ENCODE measurements around the gene LMF1.

The LMF1 gene

GRCh38 chr16:869823-870641, 100.8 kb downstream of the LMF1 start:
- TF ChIP-seq CTCF (IDR thresholded peaks at IDR 0.05; ENCODE audit: low read depth, low read length, poor library complexity, severe bottlenecking) (no peak), EZH2phosphoT487 (IDR thresholded peaks at IDR 0.05; ENCODE audit: borderline replicate concordance, low read length) (no peak)
- Histone ChIP-seq H3K9me3 (ENCODE audit: control insufficient read depth, insufficient read depth, low read length) (no peaks in the 10 kb centered on the region), H3K36me3 (ENCODE audit: control insufficient read depth, low read length) (no peaks in the 10 kb centered on the region), H3K27ac (ENCODE audit: low read depth, low read length) (no peak overlapping the region), H3F3A (ENCODE audit: control insufficient read depth, insufficient read depth) (no peaks in the 10 kb centered on the region), H3K9me2 (replicated peaks; ENCODE audit: control insufficient read depth, low read length) (no peaks in the 10 kb centered on the region), H4K20me1 (ENCODE audit: control insufficient read depth, insufficient read depth, low read depth, low read length) (no peaks in the 10 kb centered on the region), H3K4me3 (ENCODE audit: low read length) (no peak overlapping the region), H3K4me1 (ENCODE audit: control insufficient read depth, low read length) (no peaks in the 10 kb centered on the region), H3K27me3 (ENCODE audit: control insufficient read depth, low read length) (no peaks in the 10 kb centered on the region), H3K4me2 (ENCODE audit: low read length) (no peak overlapping the region), H3K79me2 (ENCODE audit: control insufficient read depth, low read length) (no peaks in the 10 kb centered on the region)

- no peak for TF ChIP-seq EZH2phosphoT487 (IDR thresholded peaks at IDR 0.05; ENCODE audit: borderline replicate concordance, low read length)
- no peak for TF ChIP-seq CTCF (IDR thresholded peaks at IDR 0.05; ENCODE audit: low read depth, low read length, poor library complexity, severe bottlenecking)
- Histone ChIP-seq H3K27me3 (ENCODE audit: control insufficient read depth, low read length) (no peaks in the 10 kb centered on the region), H3K36me3 (ENCODE audit: control insufficient read depth, low read length) (no peaks in the 10 kb centered on the region), H3K4me1 (ENCODE audit: control insufficient read depth, low read length) (no peaks in the 10 kb centered on the region), H3K4me2 (ENCODE audit: low read length) (no peak overlapping the region), H4K20me1 (ENCODE audit: control insufficient read depth, insufficient read depth, low read depth, low read length) (no peaks in the 10 kb centered on the region), H3K9me3 (ENCODE audit: control insufficient read depth, insufficient read depth, low read length) (no peaks in the 10 kb centered on the region), H3K27ac (ENCODE audit: low read depth, low read length) (no peak overlapping the region), H3K4me3 (ENCODE audit: low read length) (no peak overlapping the region), H3K79me2 (ENCODE audit: control insufficient read depth, low read length) (no peaks in the 10 kb centered on the region), H3F3A (ENCODE audit: control insufficient read depth, insufficient read depth) (no peaks in the 10 kb centered on the region), H3K9me2 (replicated peaks; ENCODE audit: control insufficient read depth, low read length) (no peaks in the 10 kb centered on the region)
Observed at GRCh38 chr16:868846-869822, 101.7 kb downstream of the LMF1 start.

- Histone ChIP-seq H3K27me3 (ENCODE audit: control insufficient read depth, low read length) (no peaks in the 10 kb centered on the region), H3K27ac (ENCODE audit: low read depth, low read length) (no peak overlapping the region), H3K4me3 (ENCODE audit: low read length) (no peak overlapping the region), H3K36me3 (ENCODE audit: control insufficient read depth, low read length) (no peaks in the 10 kb centered on the region), H3K4me1 (ENCODE audit: control insufficient read depth, low read length) (no peaks in the 10 kb centered on the region), H3F3A (ENCODE audit: control insufficient read depth, insufficient read depth) (no peaks in the 10 kb centered on the region), H3K9me3 (ENCODE audit: control insufficient read depth, insufficient read depth, low read length) (no peaks in the 10 kb centered on the region), H3K79me2 (ENCODE audit: control insufficient read depth, low read length) (no peaks in the 10 kb centered on the region), H3K4me2 (ENCODE audit: low read length) (no peak overlapping the region), H3K9me2 (replicated peaks; ENCODE audit: control insufficient read depth, low read length) (no peaks in the 10 kb centered on the region), H4K20me1 (ENCODE audit: control insufficient read depth, insufficient read depth, low read depth, low read length) (no peaks in the 10 kb centered on the region)
- TF ChIP-seq CTCF (IDR thresholded peaks at IDR 0.05; ENCODE audit: low read depth, low read length, poor library complexity, severe bottlenecking) (no peak), EZH2phosphoT487 (IDR thresholded peaks at IDR 0.05; ENCODE audit: borderline replicate concordance, low read length) (no peak)
Observed at GRCh38 chr16:868386-868755, 102.4 kb downstream of the LMF1 start.

All from DOHH2 (cell line).